Muscle layer of duodenum (tissue), 2 donors: ENCODE measurements around the gene EPHB1.

ENCODE experiments used
- H3K27ac ChIP-seq: one replicate; pipeline ENCODE4 v1.7.0; 2013; ENCODE audit warnings: mild to moderate bottlenecking, low read length
- H3K27me3 ChIP-seq: one replicate; pipeline ENCODE4 v1.7.0; 2013; ENCODE audit warnings: low read depth, mild to moderate bottlenecking, control low read depth, low read length
- H3K36me3 ChIP-seq, 2 donors: one replicate each; pipeline ENCODE4 v1.7.0; 2013; ENCODE audit warnings: low read length in 2 of 2, control low read depth in 1 of 2, mild to moderate bottlenecking in 1 of 2; ENCODE audit not compliant: insufficient read depth in 2 of 2, control insufficient read depth in 1 of 2
- H3K4me1 ChIP-seq, 2 donors: one replicate each; pipeline ENCODE4 v1.7.0; 2013; ENCODE audit warnings: low read length in 2 of 2, mild to moderate bottlenecking in 2 of 2, control low read depth in 1 of 2, moderate library complexity in 1 of 2; ENCODE audit not compliant: insufficient read depth in 2 of 2, control insufficient read depth in 1 of 2
- H3K4me3 ChIP-seq, 2 donors: one replicate each; pipeline ENCODE4 v1.7.0; 2013; ENCODE audit warnings: low read length in 2 of 2, low read depth in 1 of 2, mild to moderate bottlenecking in 1 of 2
- H3K9me3 ChIP-seq, 2 donors: one replicate each; pipeline ENCODE4 v1.7.0; 2013; ENCODE audit warnings: low read length in 2 of 2, control low read depth in 1 of 2, mild to moderate bottlenecking in 1 of 2; ENCODE audit not compliant: control insufficient read depth in 1 of 2
- donor health status: healthy.

EPHB1 gene

GRCh38 chr3:135157045-135157740 is 362.1 kb downstream of the EPHB1 start:
- H3K9me3 ChIP-seq, result no peaks in the 10 kb centered on the region
- no peak overlapping the region for H3K27ac ChIP-seq
- H3K4me1 ChIP-seq, result no peaks in the 10 kb centered on the region
- no peak overlapping the region for H3K4me3 ChIP-seq
- H3K36me3 ChIP-seq, result no peaks in the 10 kb centered on the region
- no peaks in the 10 kb centered on the region for H3K27me3 ChIP-seq

DNA sequence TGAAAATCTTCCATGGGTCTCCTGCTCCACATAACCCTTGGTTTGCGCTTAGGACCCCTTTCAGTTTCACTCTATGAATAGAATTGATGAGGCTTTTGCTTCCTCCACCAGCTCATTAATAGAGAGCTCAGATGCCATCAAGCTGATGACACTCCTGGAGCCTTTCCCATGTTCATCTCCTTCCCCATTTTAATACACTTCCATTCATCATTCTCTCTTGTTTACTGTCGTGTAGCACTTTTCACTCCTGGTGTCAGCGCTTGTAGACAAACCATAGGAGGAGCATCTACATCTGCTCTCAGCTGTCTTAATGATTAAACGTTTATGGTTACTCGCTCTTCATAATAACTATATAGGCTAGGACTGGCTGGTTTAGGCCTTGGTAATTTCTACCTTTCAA is 363.5 kb downstream of the EPHB1 start:
- H3K9me3 ChIP-seq, result no peaks in the 10 kb centered on the region
- H3K27me3 ChIP-seq, result no peaks in the 10 kb centered on the region
- H3K27ac ChIP-seq, result no peak overlapping the region
- H3K4me1 ChIP-seq, result no peaks in the 10 kb centered on the region
- H3K4me3 ChIP-seq, result no peak overlapping the region
- no peaks in the 10 kb centered on the region for H3K36me3 ChIP-seq

- Histone ChIP-seq H3K4me1 (no peaks in the 10 kb centered on the region), H3K27ac (no peak overlapping the region), H3K9me3 (no peaks in the 10 kb centered on the region), H3K4me3 (no peak overlapping the region), H3K27me3 (no peaks in the 10 kb centered on the region), H3K36me3 (no peaks in the 10 kb centered on the region)
Measured at GRCh38 chr3:135159681-135160247, 364.7 kb downstream of the EPHB1 start.

DNA sequence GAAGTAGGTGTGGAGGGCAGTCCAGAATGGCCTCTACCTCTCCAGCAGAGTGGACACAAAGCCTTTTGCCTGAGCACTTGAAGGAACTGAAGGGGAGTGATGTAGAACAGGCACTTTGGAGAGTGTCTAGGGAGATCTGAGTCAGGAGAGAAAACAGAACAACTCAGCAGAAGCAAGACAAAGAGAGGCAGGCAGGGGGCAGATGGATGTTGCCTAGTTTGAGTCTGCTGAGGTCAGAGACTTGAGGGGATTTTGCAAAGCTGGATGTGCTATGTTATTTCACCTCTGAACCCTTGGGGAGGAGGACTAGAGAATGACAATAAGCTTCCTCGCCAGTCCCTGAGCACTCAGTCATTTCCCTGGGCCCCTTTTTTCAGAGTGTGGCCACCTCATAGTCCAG is 366.4 kb downstream of the EPHB1 start:
- no peak overlapping the region for H3K27ac ChIP-seq
- no peaks in the 10 kb centered on the region for H3K9me3 ChIP-seq
- H3K4me1 ChIP-seq, result no peaks in the 10 kb centered on the region
- no peaks in the 10 kb centered on the region for H3K27me3 ChIP-seq
- no peak overlapping the region for H3K4me3 ChIP-seq
- no peaks in the 10 kb centered on the region for H3K36me3 ChIP-seq

- Histone ChIP-seq H3K36me3 (no peaks in the 10 kb centered on the region), H3K4me1 (no peaks in the 10 kb centered on the region), H3K27me3 (no peaks in the 10 kb centered on the region), H3K9me3 (no peaks in the 10 kb centered on the region), H3K27ac (no peak overlapping the region), H3K4me3 (no peak overlapping the region)
Measured at GRCh38 chr3:135163701-135164100, 368.6 kb downstream of the EPHB1 start.

- Histone ChIP-seq H3K4me1 (no peaks in the 10 kb centered on the region), H3K27ac (no peak overlapping the region), H3K27me3 (no peaks in the 10 kb centered on the region), H3K9me3 (no peaks in the 10 kb centered on the region), H3K4me3 (no peak overlapping the region), H3K36me3 (no peaks in the 10 kb centered on the region)
Measured at GRCh38 chr3:135165260-135165659, 370.2 kb downstream of the EPHB1 start.

DNA sequence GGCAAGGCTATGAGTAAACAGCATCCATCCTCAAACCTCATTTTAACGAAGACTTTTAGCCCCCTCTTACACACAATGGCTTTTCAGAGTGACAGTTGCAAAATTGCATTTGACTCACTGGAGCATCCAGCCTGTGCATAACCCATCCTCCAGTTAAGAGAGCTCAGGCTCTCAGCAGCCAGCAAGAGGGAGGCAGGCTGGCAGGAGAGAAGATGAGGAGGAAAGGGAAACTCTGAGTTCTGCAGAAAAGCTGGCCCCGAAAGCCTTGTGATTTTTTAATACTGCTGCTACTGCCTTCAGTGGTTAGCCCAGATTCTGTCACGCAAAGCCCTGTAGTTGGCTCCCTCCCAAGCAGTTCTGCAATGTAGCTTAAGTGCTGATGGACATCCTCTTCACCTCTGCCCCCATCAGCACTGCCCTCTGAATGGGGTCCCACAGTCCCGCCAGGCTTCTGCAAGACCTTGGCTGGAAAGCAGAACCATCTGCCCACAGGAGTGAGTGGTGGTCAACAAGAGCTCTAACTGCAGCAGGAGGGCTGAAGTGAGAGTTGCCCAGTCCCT is 371.3 kb downstream of the EPHB1 start:
- no peaks in the 10 kb centered on the region for H3K36me3 ChIP-seq
- H3K4me1 ChIP-seq, result no peaks in the 10 kb centered on the region
- no peaks in the 10 kb centered on the region for H3K9me3 ChIP-seq
- H3K27ac ChIP-seq, result no peak overlapping the region
- H3K27me3 ChIP-seq, result no peaks in the 10 kb centered on the region
- no peak overlapping the region for H3K4me3 ChIP-seq

GRCh38 chr3:135168822-135169221 is 373.8 kb downstream of the EPHB1 start:
- H3K4me1 ChIP-seq, result no peaks in the 10 kb centered on the region
- H3K27me3 ChIP-seq, result no peaks in the 10 kb centered on the region
- no peak overlapping the region for H3K4me3 ChIP-seq
- H3K27ac ChIP-seq, result no peak overlapping the region
- no peaks in the 10 kb centered on the region for H3K9me3 ChIP-seq
- no peaks in the 10 kb centered on the region for H3K36me3 ChIP-seq

DNA sequence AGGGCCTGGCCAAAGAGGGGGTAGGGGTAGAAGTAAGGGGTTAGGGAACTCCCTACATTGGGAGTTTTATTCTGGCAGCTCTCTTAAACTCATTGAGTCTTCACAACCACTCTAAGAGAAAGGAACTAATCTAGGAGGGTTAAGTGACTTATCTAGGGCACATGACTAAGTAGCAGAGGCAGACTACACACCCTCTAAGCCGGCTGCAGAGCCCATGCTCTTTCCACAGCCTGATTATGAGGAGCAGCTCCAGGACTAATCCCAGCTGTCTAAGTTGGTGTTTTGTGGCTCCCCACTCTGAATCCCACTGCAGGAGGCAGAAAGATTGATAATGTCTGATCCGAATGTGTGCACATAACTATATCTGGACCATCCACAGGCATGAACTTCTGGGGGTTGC is 374.6 kb downstream of the EPHB1 start:
- H3K4me3 ChIP-seq, result no peak overlapping the region
- no peaks in the 10 kb centered on the region for H3K9me3 ChIP-seq
- no peaks in the 10 kb centered on the region for H3K27me3 ChIP-seq
- H3K4me1 ChIP-seq, result no peaks in the 10 kb centered on the region
- H3K27ac ChIP-seq, result no peak overlapping the region
- no peaks in the 10 kb centered on the region for H3K36me3 ChIP-seq

GRCh38 chr3:135170732-135171131 is 375.7 kb downstream of the EPHB1 start:
- no peaks in the 10 kb centered on the region for H3K27me3 ChIP-seq
- H3K36me3 ChIP-seq, result no peaks in the 10 kb centered on the region
- H3K4me3 ChIP-seq, result no peak overlapping the region
- H3K9me3 ChIP-seq, result no peaks in the 10 kb centered on the region
- no peaks in the 10 kb centered on the region for H3K4me1 ChIP-seq
- H3K27ac ChIP-seq, result no peak overlapping the region

- H3K4me3 ChIP-seq, result no peak overlapping the region
- H3K36me3 ChIP-seq, result no peaks in the 10 kb centered on the region
- no peaks in the 10 kb centered on the region for H3K4me1 ChIP-seq
- no peaks in the 10 kb centered on the region for H3K27me3 ChIP-seq
- no peaks in the 10 kb centered on the region for H3K9me3 ChIP-seq
- H3K27ac ChIP-seq, result no peak overlapping the region
Measured at GRCh38 chr3:135172191-135172869, 377.3 kb downstream of the EPHB1 start.
